H9 (cell line): ENCODE data around the gene CHAF1B. TPM values are rescaled to one million over a fixed set of nuclear protein-coding genes. Genes with fewer than 3 reads are reported as not detected.

Experiments used
- DNase-seq: peaks from one replicate; pipeline ENCODE4 v3.0.0-alpha.2; 2017
- H2AFZ ChIP-seq: one replicate; pipeline ENCODE4 v1.6.1; 2013; ENCODE audit warnings: mild to moderate bottlenecking, low read length, control low read depth, moderate library complexity
- H2AK5ac ChIP-seq: 2 replicates; pipeline ENCODE4 v1.6.1; 2013; ENCODE audit warnings: low read length, control low read depth, mixed read lengths; ENCODE audit not compliant: insufficient read length
- H2BK120ac ChIP-seq: one replicate; pipeline ENCODE4 v1.6.1; 2013; ENCODE audit warnings: low read depth, mild to moderate bottlenecking, low read length, control low read depth, inconsistent platforms; ENCODE audit not compliant: poor library complexity, severe bottlenecking
- H2BK12ac ChIP-seq: 2 replicates; pipeline ENCODE4 v1.6.1; 2013; ENCODE audit warnings: low read length, control low read depth, mixed read lengths, low read depth; ENCODE audit not compliant: insufficient read length
- H2BK15ac ChIP-seq: 2 replicates; pipeline ENCODE4 v1.6.1; 2013; ENCODE audit warnings: low read depth, low read length, control low read depth
- H2BK20ac ChIP-seq: one replicate; pipeline ENCODE4 v1.6.1; 2013; ENCODE audit warnings: low read depth, mild to moderate bottlenecking, low read length, control low read depth, inconsistent platforms; ENCODE audit not compliant: poor library complexity, severe bottlenecking
- H2BK5ac ChIP-seq: 2 replicates; pipeline ENCODE4 v1.6.1; 2013; ENCODE audit warnings: low read length, control low read depth, mixed read lengths; ENCODE audit not compliant: insufficient read length
- H3K14ac ChIP-seq: 2 replicates; pipeline ENCODE4 v1.6.1; 2013; ENCODE audit warnings: low read length, control low read depth; ENCODE audit not compliant: insufficient read depth
- H3K18ac ChIP-seq: 2 replicates; pipeline ENCODE4 v1.6.1; 2013; ENCODE audit warnings: low read depth, mild to moderate bottlenecking, mixed read lengths, low read length, control low read depth; ENCODE audit not compliant: insufficient read length
- H3K23ac ChIP-seq: 2 replicates; pipeline ENCODE4 v1.6.1; 2013; ENCODE audit warnings: low read length, control low read depth, mixed read lengths, low read depth; ENCODE audit not compliant: insufficient read length
- H3K23me2 ChIP-seq: 2 replicates; pipeline ENCODE4 v1.6.1; 2013; ENCODE audit warnings: low read depth, mild to moderate bottlenecking, mixed read lengths, low read length, control low read depth; ENCODE audit not compliant: insufficient read length, poor library complexity, severe bottlenecking
- H3K27ac ChIP-seq: 2 replicates; pipeline ENCODE4 v1.5.1; 2013; ENCODE audit warnings: low read length, control low read depth, mixed read lengths, low read depth; ENCODE audit not compliant: insufficient read length
- H3K27me3 ChIP-seq: 2 replicates; pipeline ENCODE4 v1.6.1; 2013; ENCODE audit warnings: low read length, control low read depth, inconsistent platforms; ENCODE audit not compliant: insufficient read depth
- H3K4ac ChIP-seq: 2 replicates; pipeline ENCODE4 v1.6.1; 2013; ENCODE audit warnings: low read depth, mild to moderate bottlenecking, control low read depth, inconsistent platforms, low read length, moderate library complexity
- H3K4me1 ChIP-seq: 2 replicates; pipeline ENCODE4 v1.6.1; 2013; ENCODE audit warnings: low read length, control low read depth, inconsistent platforms; ENCODE audit not compliant: insufficient read depth
- H3K4me2 ChIP-seq: 2 replicates; pipeline ENCODE4 v1.6.1; 2013; ENCODE audit warnings: low read length, control low read depth, mixed read lengths; ENCODE audit not compliant: insufficient read length, insufficient read depth
- H3K56ac ChIP-seq: 2 replicates; pipeline ENCODE4 v1.6.1; 2013; ENCODE audit warnings: low read depth, mild to moderate bottlenecking, mixed read lengths, low read length, control low read depth; ENCODE audit not compliant: insufficient read length
- H3K79me1 ChIP-seq: 2 replicates; pipeline ENCODE4 v1.6.1; 2013; ENCODE audit warnings: low read depth, mild to moderate bottlenecking, moderate library complexity, low read length, control low read depth, inconsistent platforms; ENCODE audit not compliant: insufficient read depth, poor library complexity, severe bottlenecking
- H3K79me2 ChIP-seq: 2 replicates; pipeline ENCODE4 v1.6.1; 2013; ENCODE audit warnings: low read length, control low read depth, inconsistent platforms; ENCODE audit not compliant: insufficient read depth
- H3K9ac ChIP-seq: 2 replicates; pipeline ENCODE4 v1.6.1; 2013; ENCODE audit warnings: low read length, control low read depth, mixed read lengths; ENCODE audit not compliant: insufficient read length; ENCODE audit errors: extremely low read depth
- H3K9me3 ChIP-seq: one replicate; pipeline ENCODE4 v1.6.1; 2013; ENCODE audit warnings: low read depth, low read length, inconsistent platforms; ENCODE audit not compliant: control insufficient read depth
- H3T11ph ChIP-seq: one replicate; pipeline ENCODE4 v1.6.1; 2013; ENCODE audit warnings: mild to moderate bottlenecking, low read length, control low read depth, inconsistent platforms
- H4K20me1 ChIP-seq: one replicate; pipeline ENCODE4 v1.6.1; 2013; ENCODE audit not compliant: control insufficient read depth, insufficient read length, insufficient read depth
- H4K5ac ChIP-seq: 2 replicates; pipeline ENCODE4 v1.6.1; 2013; ENCODE audit warnings: low read depth, mild to moderate bottlenecking, mixed read lengths, low read length, control low read depth; ENCODE audit not compliant: insufficient read length
- H4K8ac ChIP-seq: replicated peaks from 2 replicates; pipeline ENCODE4 v1.6.1; 2013; ENCODE audit warnings: low read length, control low read depth, mixed read lengths, low read depth; ENCODE audit not compliant: insufficient read length
- H4K91ac ChIP-seq: 2 replicates; pipeline ENCODE4 v1.6.1; 2013; ENCODE audit warnings: low read depth, mild to moderate bottlenecking, moderate library complexity, mixed read lengths, low read length, control low read depth; ENCODE audit not compliant: insufficient read length
- H3K27ac Mint-ChIP-seq, 3 experiments: 2 replicates in 2 of 3; 3 replicates in 1 of 3; pipeline ENCODE4 v1.8.0; 2020 to 2021; ENCODE audit warnings: mixed read lengths in 3 of 3, mild to moderate bottlenecking in 1 of 3, moderate library complexity in 1 of 3
- H3K27me3 Mint-ChIP-seq: 2 replicates; pipeline ENCODE4 v1.8.0; 2021; ENCODE audit warnings: low read depth, mild to moderate bottlenecking, moderate library complexity, mixed read lengths
- H3K36me3 Mint-ChIP-seq, 3 experiments: 2 replicates in 2 of 3; 3 replicates in 1 of 3; pipeline ENCODE4 v1.8.0; 2020 to 2021; ENCODE audit warnings: low read depth in 3 of 3, mixed read lengths in 3 of 3; ENCODE audit not compliant: insufficient read depth in 1 of 3
- H3K4me1 Mint-ChIP-seq, 2 experiments: 2 replicates each; pipeline ENCODE4 v1.8.0; 2020; ENCODE audit warnings: mixed read lengths in 2 of 2
- H3K4me3 Mint-ChIP-seq, 2 experiments: 2 replicates in 1 of 2; 3 replicates in 1 of 2; pipeline ENCODE4 v1.8.0; 2020 to 2021; ENCODE audit warnings: mild to moderate bottlenecking in 2 of 2, mixed read lengths in 2 of 2, moderate library complexity in 1 of 2
- H3K9me3 Mint-ChIP-seq, 2 experiments: 2 replicates in 1 of 2; 3 replicates in 1 of 2; pipeline ENCODE4 v1.8.0; 2020; ENCODE audit warnings: mild to moderate bottlenecking in 2 of 2, mixed read lengths in 2 of 2, moderate library complexity in 1 of 2
- CTCF ChIP-seq: fragments of 200-600 bp; sonication (generic); conservative IDR thresholded peaks from 3 replicates; pipeline ENCODE4 v1.8.0; 2021; ENCODE audit warnings: antibody characterized with exemption, mild to moderate bottlenecking
- WGBS: extraction: QIAGEN DNeasy Blood & Tissue Kit; methylation state at CpG from one replicate; pipeline ENCODE4 v1.1.7; 2013; ENCODE audit warnings: missing lambda C conversion rate, low lambda C conversion rate, mixed read lengths; ENCODE audit not compliant: insufficient read length; ENCODE audit errors: extremely low coverage; 5-methylcytosine and 5-hydroxymethylcytosine counted together
- total RNA-seq: library from RNA; stranded (reverse); gene quantifications from 2 replicates; pipeline ENCODE4 v1.2.1, GENCODE V29; 2021

The CHAF1B gene
- total RNA-seq, 1 experiment from 2014 or later = 19.3 TPM

GRCh38 chr21:36355868-36356267, 29.3 kb upstream of the CHAF1B start:
- WGBS = no CpG with 5 or more reads among the region's 2 CpGs
- H3K18ac ChIP-seq = no peak overlapping the region

More at GRCh38 chr21:36355868-36356267, 29.3 kb upstream of the CHAF1B start:
- no peak overlapping the region for H3K27ac ChIP-seq
- no peak overlapping the region for H3K4me3 Mint-ChIP-seq
- no peak overlapping the region for H3K27ac Mint-ChIP-seq
- no peak overlapping the region for H2AK5ac ChIP-seq
- no peaks in the 10 kb centered on the region for H3K27me3 ChIP-seq
- H3K9me3 Mint-ChIP-seq = no peaks in the 10 kb centered on the region
- TF ChIP-seq CTCF = no peak
- no peak overlapping the region for H3K4me2 ChIP-seq
- no peak overlapping the region for H2BK20ac ChIP-seq
- no peaks in the 10 kb centered on the region for H3K79me2 ChIP-seq
- H2AFZ ChIP-seq = no peak overlapping the region
- H3K79me1 ChIP-seq = no peaks in the 10 kb centered on the region
- H3K9me3 ChIP-seq = no peaks in the 10 kb centered on the region
- no peak overlapping the region for H3K23ac ChIP-seq
- no peaks in the 10 kb centered on the region for H3K23me2 ChIP-seq
- no peak overlapping the region for H3K14ac ChIP-seq
- no peaks in the 10 kb centered on the region for H4K20me1 ChIP-seq
- H3K9ac ChIP-seq = no peak overlapping the region
- no peak overlapping the region for H2BK15ac ChIP-seq
- no peaks in the 10 kb centered on the region for H3K4me1 ChIP-seq
- H3K56ac ChIP-seq = no peak overlapping the region
- no peaks in the 10 kb centered on the region for H3K4me1 Mint-ChIP-seq
- no peak overlapping the region for H2BK5ac ChIP-seq
- no peak overlapping the region for H2BK12ac ChIP-seq
- H4K91ac ChIP-seq = no peak overlapping the region
- no peak overlapping the region for H4K5ac ChIP-seq
- H2BK120ac ChIP-seq = no peak overlapping the region
- peaks cover 15 to 50% (median 39%) of the 10 kb centered on the region in 3 experiments; a peak in 6 of 7 replicates for H3K36me3 Mint-ChIP-seq
- no peaks in the 10 kb centered on the region for H3K27me3 Mint-ChIP-seq
- no peak overlapping the region for H3K4ac ChIP-seq
- H4K8ac ChIP-seq = no peak overlapping the region
- no peak overlapping the region for H3T11ph ChIP-seq
- DNase-seq = no peak
